Nephron (organoid): ENCODE measurements around the gene SIGLEC6.

Experiments
- H3K27ac Mint-ChIP-seq, 3 experiments: 2 replicates each; pipeline ENCODE4 v1.8.0; 2020; ENCODE audit warnings: mixed read lengths in 3 of 3, mild to moderate bottlenecking in 2 of 3, moderate library complexity in 1 of 3
- H3K27me3 Mint-ChIP-seq: 2 replicates; pipeline ENCODE4 v1.8.0; 2021; ENCODE audit warnings: low read depth, mild to moderate bottlenecking, moderate library complexity, mixed read lengths
- H3K36me3 Mint-ChIP-seq: 2 replicates; pipeline ENCODE4 v1.8.0; 2020; ENCODE audit warnings: low read depth, mixed read lengths
- H3K4me1 Mint-ChIP-seq: 2 replicates; pipeline ENCODE4 v1.8.0; 2020; ENCODE audit warnings: mixed read lengths
- H3K4me3 Mint-ChIP-seq, 3 experiments: 2 replicates each; pipeline ENCODE4 v1.8.0; 2020; ENCODE audit warnings: mild to moderate bottlenecking in 3 of 3, mixed read lengths in 3 of 3, moderate library complexity in 2 of 3
- H3K9me3 Mint-ChIP-seq: 2 replicates; pipeline ENCODE4 v1.8.0; 2020; ENCODE audit warnings: mixed read lengths
- TF ChIP-seq, protein P1 (sequence below), 3 experiments: fragments of 200-600 bp; sonication (generic); IDR thresholded peaks; one replicate each; pipeline ENCODE4 v1.5.0; 2021; ENCODE audit warnings: antibody characterized with exemption in 3 of 3; ENCODE audit not compliant: unreplicated experiment in 3 of 3

The SIGLEC6 gene

DNA sequence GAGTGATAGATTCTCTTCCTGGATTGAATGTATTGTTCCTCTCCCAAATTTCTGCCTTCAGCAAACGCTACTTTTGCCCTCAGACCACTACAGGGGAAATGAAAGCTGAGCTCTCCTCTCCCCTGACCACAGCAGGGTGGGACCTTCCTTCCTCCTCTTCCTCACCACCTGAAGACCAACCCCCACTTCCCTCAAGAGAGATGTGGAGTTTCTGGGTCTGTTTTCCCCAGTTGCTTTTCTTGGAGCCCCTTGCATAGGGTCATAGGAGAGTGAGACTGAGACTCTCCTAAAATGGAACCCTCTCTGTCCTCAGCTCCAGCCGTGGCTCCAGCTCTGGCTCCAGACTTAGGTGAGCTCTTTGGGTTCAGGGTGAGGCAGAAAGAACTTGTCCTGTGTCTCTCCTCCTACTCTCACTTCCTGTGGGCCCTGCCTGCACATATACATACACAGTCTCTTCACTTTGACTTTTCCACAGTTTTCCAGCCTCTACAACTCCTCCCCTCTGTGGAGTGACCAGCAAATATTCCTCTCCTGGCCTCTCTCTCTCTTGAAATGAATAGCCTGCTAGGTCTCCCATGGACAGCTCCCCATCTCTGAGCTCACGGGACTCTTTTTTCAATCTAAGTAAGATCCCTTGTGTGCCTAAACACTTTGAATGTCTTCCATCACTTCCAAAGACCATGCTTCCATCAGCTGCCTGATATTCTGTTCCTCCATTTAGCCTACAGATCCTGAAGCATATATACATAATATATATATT lies 20.4 kb upstream of the SIGLEC6 start:
- peaks cover 3% of the 10 kb centered on the region for H3K9me3 Mint-ChIP-seq
- no peaks in the 10 kb centered on the region for H3K4me1 Mint-ChIP-seq
- H3K27ac Mint-ChIP-seq = no peak overlapping the region
- TF ChIP-seq, protein P1, sequence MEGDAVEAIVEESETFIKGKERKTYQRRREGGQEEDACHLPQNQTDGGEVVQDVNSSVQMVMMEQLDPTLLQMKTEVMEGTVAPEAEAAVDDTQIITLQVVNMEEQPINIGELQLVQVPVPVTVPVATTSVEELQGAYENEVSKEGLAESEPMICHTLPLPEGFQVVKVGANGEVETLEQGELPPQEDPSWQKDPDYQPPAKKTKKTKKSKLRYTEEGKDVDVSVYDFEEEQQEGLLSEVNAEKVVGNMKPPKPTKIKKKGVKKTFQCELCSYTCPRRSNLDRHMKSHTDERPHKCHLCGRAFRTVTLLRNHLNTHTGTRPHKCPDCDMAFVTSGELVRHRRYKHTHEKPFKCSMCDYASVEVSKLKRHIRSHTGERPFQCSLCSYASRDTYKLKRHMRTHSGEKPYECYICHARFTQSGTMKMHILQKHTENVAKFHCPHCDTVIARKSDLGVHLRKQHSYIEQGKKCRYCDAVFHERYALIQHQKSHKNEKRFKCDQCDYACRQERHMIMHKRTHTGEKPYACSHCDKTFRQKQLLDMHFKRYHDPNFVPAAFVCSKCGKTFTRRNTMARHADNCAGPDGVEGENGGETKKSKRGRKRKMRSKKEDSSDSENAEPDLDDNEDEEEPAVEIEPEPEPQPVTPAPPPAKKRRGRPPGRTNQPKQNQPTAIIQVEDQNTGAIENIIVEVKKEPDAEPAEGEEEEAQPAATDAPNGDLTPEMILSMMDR (IDR thresholded peaks at IDR 0.05; ENCODE audit: unreplicated experiment in 3 of 3) = no peak
- H3K36me3 Mint-ChIP-seq = no peaks in the 10 kb centered on the region
- no peak overlapping the region for H3K4me3 Mint-ChIP-seq
- H3K27me3 Mint-ChIP-seq = peaks cover 11% of the 10 kb centered on the region

DNA sequence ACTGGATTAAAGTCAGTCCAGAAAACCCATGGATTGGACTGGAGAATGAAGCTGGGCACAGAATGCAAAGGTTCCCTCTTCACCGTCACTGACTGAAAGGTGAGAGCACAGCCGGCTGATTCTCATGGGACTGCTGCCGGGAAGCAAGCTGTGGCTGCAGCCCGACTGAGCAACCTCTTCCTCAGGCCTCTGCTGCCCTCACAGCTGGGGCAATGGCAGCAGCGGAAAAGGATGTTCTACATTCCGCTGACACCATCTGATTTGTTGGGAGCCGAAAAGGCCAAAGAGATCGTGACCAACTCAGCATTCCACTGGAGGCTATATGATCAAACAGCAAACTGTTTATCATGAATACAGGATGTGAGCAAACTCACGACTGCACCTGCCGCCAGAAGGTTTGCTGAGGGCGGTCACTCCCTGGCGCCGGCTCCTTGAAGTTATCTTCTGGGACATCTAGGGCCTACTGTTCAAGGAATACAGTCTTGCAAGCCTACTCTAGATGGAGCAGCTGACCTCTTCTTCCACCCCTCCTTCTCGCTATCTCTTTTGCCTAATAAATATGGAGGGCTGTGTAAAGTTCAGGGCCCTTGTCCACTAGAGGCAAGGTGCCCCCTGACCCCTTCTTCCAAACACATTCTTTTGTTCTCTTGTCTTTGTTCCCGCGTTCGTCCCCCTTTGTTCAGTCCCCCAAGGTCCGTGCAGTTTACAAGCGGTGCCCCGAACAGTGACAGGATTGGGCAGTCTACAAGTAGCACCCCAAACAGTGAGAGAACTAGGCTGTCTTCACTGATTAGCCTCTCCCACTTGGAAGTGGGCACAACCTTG lies 19.6 kb upstream of the SIGLEC6 start:
- H3K4me1 Mint-ChIP-seq = no peaks in the 10 kb centered on the region
- H3K36me3 Mint-ChIP-seq = no peaks in the 10 kb centered on the region
- TF ChIP-seq, protein P1 (IDR thresholded peaks at IDR 0.05; ENCODE audit: unreplicated experiment in 3 of 3) = no peak
- no peak overlapping the region for H3K27ac Mint-ChIP-seq
- no peak overlapping the region for H3K4me3 Mint-ChIP-seq
- peaks cover 3% of the 10 kb centered on the region for H3K9me3 Mint-ChIP-seq
- peaks cover 11% of the 10 kb centered on the region for H3K27me3 Mint-ChIP-seq

DNA sequence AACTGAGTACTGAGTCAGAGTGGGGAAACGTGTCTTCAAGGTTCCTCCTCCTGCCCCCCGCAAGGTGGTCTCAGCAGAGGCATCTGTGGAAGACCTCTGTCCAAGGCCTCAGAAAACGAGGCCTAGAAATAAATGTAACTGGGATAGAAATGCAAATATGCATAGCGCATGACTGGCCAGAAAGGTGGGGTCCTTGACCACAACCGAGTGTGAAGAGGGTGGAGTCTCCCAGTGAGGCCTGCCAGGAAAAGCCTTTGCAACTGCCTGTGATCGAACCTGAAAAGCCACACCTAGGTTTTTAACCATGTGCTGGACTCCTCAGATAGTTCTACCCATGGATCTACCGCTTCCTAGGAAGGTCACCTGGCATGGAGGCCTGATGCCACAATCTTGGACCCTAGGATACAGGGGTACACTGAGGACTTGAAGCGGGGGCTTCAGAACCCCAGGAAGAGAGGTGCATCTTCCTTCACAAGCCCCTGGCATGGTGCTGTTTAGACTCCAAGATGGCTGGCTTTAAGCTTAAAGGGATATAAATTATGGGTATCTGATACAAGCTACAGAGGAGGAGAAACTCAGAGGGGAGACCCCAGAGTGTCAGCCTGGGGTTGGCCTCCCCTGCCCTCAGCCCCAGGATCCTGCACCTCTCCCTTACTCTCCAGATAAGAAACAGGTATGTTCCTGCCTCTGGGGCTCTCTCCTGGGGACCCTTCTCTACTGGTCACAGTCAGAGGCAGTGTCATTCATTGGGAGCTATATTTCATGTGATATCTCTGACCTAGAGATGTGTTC lies 18.3 kb upstream of the SIGLEC6 start:
- Mint-ChIP-seq H3K36me3 (no peaks in the 10 kb centered on the region), H3K4me1 (no peaks in the 10 kb centered on the region), H3K27me3 (peaks cover 11% of the 10 kb centered on the region)

GRCh38 chr19:51548891-51549305 lies 17.4 kb upstream of the SIGLEC6 start:
- TF ChIP-seq, protein P1 (IDR thresholded peaks at IDR 0.05; ENCODE audit: unreplicated experiment in 3 of 3) = no peak
- no peaks in the 10 kb centered on the region for H3K4me1 Mint-ChIP-seq
- peaks cover 11% of the 10 kb centered on the region for H3K27me3 Mint-ChIP-seq
- no peaks in the 10 kb centered on the region for H3K36me3 Mint-ChIP-seq
- H3K4me3 Mint-ChIP-seq = no peak overlapping the region
- H3K9me3 Mint-ChIP-seq = peaks cover 6% of the 10 kb centered on the region
- no peak overlapping the region for H3K27ac Mint-ChIP-seq

More for the DNA sequence above, 18.3 kb upstream of the SIGLEC6 start:
- peaks cover 3% of the 10 kb centered on the region for H3K9me3 Mint-ChIP-seq
- no peak overlapping the region for H3K4me3 Mint-ChIP-seq
- TF ChIP-seq, protein P1 (IDR thresholded peaks at IDR 0.05; ENCODE audit: unreplicated experiment in 3 of 3) = no peak
- no peak overlapping the region for H3K27ac Mint-ChIP-seq

DNA sequence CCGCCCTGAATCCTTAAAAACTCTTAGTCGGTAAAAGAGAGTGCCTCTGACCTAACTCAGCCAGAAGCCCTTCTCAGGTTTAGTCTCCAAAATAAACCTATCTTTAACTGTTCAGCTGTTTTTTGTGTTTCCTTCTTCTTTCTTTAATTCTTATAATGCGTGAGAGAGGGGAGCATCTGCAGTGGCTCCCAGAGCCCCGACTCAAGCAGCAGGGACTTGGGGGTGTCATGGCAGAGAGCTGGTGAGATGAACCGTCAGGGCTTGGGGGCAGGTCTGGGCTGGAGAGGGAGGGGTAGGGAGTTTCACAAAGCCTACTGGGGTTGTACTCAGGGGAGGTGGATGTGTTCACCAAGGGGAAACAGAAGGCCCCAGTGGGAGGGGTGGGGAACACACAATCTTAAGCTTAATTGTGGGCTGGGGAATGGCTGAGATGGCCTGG lies 16.8 kb upstream of the SIGLEC6 start:
- Mint-ChIP-seq H3K4me1 (no peaks in the 10 kb centered on the region), H3K9me3 (peaks cover 8% of the 10 kb centered on the region), H3K27me3 (peaks cover 9% of the 10 kb centered on the region), H3K36me3 (no peaks in the 10 kb centered on the region), H3K27ac (no peak overlapping the region), H3K4me3 (no peak overlapping the region)
- TF ChIP-seq, protein P1 (IDR thresholded peaks at IDR 0.05; ENCODE audit: unreplicated experiment in 3 of 3) = no peak
